Stimulated activated naive CD4-positive, alpha-beta T cell (primary cell): ENCODE measurements around the gene FGF19.
"Not testable (repeated sequence)": the region's sequence is repeated elsewhere in the genome, so short reads cannot be mapped to it uniquely, and the experiment has no call there.

Source experiments
- DNase-seq, 6 experiments: peaks; one replicate each; lab custom pipeline; 2025; lab: John Stamatoyannopoulos, UW

The FGF19 gene

DNA sequence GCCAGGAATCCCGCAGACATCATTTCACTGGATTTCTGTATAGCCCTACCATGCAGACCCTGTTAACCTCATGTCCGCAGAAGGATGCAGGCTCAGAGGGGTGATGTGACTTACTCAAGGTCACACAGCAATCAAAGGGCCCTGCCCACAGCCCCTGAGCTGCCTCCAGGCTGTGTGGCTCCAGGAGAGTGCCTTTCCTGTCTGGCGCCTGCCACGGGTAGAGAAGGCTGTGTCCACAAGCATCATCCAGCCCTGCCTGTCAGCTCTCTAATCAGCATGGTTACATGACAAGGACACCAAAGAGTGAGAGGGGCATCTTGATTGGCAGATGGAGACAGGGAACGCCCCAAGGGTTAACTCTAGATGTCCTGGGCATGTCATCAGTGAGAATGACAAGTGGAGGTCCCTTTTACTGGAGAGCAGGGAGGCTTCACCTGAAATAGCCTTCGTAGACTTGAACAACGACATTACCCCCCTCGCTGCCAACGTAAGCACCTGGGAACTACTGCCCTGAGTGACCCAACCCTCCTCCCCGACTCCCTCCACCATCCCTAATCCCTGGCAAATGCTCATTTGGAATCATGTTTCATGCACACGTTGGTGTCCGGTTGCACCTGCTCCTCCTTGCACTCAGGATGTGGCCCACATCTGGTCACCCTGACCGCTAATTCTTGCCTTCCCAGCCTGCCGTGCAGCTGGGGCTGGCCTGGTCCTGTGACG, 6.9 kb downstream of the FGF19 start:
- no peak for DNase-seq

DNA sequence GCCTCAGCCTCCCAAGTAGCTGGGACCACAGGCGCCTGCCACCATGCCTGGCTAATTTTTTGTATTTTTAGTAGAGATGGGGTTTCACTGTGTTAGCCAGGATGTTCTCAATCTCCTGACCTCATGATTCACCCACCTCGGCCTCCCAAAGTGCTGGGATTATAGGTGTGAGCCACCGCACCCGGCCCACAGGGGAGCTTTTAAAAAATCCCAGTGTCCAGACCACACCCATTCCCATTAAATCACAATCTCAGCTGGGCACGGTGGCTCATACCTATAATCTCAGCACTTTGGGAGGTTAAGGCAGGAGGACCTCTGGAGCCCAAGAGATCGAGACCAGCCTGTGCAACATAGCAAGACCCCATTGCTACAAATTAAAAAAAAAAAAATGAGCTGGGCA, 7.8 kb downstream of the FGF19 start:
- DNase-seq, result not testable (repeated sequence)

DNA sequence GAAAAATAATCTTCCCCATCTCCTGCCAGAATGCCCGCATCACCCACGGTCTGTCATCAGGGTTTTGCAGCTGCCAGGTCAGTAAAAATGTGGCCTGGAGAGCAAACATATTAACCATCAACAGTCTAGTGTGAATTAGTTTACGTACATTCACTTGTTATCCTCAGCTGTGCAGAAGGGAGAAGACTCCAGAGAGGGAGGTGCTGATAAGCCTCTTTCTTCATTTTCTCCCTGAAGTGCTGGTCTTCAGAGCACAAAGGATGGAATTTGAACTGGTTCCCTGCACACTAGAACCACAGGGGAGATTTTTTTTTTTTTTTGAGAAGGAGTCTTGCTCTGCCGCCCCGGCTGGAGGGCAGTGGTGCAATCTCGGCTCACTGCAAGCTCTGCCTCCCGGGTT, 8.2 kb downstream of the FGF19 start:
- DNase-seq, result no peak

DNA sequence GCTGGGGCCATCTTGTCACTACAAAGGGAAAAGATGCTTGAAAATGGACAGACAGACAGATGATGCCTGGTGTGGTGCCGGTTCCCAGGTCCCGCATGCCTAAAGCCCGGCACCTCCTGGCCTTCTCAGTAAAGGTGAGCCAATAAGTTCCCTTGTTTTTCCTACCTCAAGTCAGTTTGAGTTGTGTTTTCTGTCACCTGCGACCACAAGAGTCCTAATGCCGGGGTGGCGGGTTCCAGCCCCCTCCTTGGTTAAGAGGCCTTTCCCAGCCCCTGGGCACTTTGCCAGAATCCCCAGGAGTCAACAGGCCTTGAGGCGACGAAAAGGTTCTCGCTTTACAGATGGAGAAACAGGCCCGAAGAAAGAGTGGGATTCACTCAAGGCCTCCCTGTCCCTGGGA, 9.0 kb downstream of the FGF19 start:
- no peak for DNase-seq

DNA sequence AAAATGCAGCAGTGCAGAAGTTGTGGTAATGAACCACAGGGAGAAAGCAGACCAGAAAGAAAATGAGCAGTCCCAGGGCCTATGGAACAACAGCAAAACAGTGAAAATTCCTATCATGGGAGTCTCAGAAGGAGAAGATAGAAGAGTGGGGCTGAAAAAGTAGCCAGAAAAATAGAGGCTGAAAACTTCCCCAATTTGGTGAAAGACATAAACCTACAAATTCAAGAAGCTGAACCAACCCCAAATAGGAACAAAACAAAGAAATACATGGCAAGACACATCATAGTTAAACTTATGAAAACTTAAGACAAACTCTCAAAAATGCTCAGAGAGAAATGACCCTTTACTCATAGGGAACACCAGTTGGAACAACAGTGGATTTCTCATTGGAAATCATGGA, 11.4 kb downstream of the FGF19 start:
- DNase-seq, result no peak

DNA sequence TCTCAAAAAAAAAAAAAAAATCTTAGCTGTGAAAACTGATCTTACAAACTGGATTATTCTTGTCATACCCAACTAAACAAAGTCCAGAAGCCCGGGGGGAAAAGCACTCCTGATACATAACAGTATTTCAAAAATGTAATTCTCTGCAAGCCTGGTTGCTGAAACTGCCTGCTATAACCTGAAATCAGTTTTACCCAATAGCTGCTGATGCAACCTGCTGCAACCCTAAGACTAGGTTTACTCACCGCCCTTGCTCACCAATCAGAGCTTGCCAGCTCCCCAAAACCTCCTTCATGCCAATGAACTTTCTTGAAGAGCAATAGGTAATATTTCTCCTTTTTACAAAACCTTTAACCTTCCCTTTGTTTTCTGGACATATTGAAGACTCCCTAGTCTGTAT, 12.4 kb downstream of the FGF19 start:
- no peak for DNase-seq

DNA sequence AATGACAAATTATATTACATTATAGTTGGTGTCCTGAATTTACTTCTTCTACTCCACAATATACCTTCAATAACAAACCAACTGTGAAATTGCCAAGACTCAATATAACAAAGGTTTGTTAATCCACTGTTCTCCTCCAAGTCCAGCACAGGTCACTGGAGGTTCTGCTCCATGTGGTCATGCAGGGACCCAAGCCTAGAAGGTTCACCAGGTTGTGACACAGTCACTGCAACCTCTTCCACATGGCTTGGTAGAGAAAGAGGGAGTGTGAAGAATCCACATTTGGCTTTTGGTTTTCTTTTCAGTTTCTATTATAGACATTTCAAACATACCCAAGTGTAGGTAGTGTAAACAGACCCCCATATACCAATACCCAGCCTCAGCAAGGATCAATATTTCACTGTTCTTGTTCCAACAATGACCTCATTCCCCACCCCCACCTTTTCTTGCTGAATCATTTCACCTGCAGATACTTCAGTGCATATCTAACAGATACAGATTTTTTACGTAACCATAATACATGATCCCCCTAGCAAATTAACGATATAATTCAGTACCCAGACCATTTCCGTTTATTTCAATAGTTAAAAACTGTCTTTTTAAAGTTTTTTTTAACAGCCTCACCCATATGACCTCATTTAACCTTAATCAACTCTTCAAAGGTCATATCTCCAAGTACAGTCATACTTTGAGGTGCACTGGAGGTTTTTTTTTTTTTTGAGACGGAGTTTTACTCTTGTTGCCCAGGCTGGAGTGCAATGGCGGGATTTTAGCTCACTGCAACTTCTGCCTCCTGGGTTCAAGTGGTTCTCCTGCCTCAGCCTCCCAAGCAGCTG, 14.1 kb downstream of the FGF19 start:
- no peak for DNase-seq

DNA sequence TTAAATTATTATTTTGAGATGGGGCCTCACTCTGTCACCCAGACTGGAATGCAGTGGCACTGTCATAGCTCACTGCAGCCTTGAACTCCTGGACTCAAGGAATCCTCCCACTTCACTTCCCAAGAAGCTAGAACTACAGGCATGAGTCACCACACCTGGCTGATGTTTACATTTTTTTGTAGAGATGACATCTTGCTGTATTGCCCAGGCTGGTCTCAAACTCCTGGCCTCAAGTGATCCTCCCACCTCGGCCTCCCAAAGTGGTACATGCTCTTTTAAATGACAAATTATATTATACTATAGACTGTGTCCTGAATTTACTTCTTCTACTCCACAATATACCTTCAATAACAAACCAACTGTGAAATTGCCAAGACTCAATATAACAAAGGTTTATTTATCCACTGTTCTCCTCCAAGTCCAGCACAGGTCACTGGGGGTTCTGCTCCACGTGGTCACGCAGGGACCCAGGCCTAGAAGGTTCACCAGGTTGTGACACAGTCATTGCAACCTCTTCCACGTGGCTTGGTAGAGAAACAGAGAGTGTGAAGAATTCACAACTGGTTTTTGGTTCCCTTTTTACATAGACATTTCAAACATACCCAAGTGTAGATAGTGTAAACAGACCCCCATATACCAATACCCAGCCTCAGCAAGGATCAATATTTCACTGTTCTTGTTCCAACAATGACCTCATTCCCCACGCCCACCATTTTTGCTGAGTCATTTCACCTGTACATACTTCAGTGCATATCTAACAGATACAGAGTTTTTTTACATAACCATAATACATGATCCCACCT, 15.7 kb downstream of the FGF19 start:
- DNase-seq, result not testable (repeated sequence)

DNA sequence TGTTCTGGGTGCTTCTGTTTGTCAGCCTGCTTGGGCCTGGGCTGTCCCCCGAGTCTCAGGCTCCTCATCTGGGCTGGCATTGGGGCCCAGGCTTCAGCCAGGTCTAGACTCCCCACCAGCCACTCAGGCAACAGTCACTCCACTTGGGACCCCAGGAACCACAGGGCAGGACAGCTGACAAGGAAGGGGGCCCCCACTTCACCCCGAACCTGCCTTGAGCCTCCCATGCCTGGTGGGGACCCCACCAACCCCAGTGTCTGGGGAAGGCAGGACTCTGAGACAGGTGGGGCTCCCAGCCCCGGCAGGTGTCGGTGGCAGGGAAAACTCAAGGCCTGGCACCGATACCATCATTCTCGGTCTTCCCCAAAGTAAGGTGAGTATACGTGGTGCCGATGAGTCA, 17.0 kb downstream of the FGF19 start:
- DNase-seq, result no peak

DNA sequence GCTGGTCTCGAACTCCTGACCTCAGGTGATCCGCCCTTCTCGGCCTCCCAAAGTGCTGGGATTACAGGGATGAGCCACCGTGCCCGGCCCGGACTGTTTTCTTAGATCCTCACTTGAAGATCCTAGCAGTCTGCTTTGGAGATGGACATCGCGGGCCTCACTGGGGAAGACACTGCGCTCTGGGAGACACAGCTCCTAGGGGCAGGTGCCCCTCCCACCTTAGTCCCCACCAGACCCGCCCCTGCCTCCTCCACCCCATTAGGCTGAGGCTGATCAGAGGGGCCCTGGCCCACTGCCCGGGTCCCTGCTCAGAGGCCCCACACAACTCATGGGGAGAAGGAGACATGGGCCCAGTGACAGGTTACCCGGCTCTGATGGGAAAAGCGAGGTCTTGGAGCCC, 17.4 kb downstream of the FGF19 start:
- DNase-seq, result no peak

DNA sequence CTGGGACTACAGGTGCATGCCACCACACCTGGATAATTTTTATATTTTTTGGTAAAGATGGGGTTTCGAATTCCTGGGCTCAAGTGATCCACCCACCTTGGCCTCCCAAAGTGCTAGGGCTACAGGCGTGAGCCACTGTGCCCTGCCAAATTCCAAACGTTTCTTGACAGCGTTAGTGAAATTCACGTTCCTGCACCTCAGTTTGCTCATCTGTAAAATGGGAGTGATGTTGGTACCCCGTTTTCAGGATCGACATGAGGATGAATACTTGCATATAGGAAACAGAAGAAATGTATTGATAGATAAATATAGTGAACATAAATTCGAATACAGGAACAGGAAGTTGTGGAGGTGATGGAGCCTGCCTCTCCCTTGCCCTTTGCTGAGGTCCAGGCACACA, 18.5 kb downstream of the FGF19 start:
- no peak for DNase-seq

DNA sequence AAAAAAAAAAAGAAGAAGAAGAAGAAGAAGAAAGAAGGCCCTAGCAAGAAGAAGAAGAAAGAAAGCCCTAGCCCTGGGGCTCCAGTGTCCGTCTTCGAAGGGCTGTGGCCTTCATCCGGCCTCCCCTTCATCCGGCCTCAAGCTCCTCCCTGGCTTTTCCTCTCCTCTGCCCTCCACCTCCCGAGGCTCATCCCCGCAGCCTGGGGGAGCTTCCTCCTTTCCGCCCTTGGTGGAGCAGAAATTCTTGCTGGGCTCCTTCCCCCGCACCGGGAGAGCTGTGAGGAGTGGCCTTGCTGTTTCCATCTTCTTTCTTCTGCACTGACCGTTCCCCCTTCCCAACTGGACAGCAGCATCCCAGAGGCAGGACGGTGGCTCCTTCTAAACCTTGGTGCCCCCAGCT, 19.2 kb downstream of the FGF19 start:
- DNase-seq, result no peak

DNA sequence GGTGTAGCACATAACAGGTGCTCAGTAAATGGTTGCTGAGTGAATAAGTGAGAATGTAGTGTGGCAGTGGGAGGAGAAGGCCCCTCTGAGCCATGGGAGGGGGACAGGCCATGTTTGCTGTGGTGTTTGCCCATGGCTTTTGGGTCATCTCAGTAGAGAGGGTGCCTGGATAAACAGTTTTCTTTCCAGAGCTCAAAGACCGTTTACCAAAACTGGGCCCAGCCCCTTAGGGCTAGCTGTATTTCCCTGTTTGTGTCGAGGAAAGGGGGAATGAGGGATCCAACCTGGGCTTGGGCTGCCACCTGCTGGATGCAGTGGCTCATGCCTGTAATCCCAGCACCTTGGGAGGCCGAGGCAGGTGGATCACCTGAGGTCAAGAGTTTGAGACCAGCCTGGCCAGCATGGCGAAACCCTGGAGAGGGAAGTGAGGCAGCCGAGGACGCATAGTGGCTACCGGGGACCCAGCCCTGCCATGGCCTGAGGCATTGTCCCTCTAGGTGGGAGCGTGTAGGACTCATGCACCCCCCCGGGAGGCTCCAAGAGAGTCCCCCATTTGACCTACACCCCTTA, 20.0 kb downstream of the FGF19 start:
- DNase-seq, result no peak

DNA sequence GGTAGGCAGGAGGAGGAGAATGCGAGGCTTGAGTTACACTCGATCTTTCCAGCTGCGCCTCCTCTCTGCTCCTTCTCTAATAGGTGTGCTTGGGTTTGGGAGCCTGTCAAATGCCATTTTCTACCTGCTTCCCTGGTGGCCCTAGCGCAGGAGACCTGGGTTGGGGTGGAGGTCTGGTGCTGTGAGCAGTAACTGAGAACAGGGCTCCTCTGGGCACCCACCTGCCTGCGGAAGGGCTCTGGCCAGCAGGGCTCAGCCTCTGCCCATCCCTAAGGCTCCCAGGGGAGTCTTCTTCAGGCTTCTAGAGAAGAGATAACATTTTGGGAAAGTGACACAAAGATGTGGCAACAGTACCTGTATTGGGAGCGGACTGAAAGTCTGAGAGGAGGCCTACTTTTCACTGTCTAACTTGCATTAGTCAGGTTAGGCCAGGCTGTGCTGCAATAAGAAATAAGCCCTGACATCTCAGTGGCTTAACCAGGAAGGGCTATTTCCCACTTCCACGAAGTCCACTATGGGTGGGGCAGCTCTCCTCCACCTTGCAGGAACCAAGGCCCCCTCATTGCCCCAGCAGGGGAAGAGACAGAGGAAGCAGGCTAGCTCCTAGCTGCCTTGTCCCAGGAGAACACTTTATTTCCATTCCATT, 21.0 kb downstream of the FGF19 start:
- no peak for DNase-seq

DNA sequence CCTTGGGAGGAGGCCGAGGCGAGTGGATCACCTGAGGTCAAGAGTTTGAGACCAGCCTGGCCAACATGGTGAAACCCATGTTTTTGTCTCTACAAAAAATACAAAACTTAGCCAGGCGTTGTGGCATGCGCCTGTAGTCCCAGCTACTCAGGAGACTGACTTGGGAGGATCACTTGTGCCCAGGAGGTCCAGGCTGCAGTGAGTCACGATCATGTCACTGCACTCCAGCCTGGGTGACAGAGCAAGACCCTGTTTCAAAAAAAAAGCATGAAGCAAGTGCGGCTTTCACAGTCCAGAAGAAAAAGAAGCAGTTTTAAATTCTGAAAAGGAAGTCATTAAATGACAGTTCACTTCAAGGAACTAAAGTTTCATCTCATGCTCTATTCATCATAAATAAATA, 21.6 kb downstream of the FGF19 start:
- DNase-seq, result no peak

DNA sequence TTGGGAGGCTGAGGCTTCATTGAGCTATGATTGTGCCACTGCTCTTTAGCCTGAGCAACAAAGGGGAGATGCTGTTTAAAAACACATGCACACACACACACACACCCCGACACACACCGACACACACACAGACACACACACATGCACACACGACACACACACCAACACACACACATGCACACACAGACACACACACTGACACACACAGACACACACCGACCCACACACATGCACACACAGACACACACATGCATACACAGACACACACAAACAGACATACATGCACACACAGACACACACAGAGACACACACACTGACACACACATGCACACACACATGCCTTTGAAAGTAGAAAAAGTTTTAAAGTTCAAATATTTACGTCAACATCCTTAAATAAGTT, 23.1 kb downstream of the FGF19 start:
- DNase-seq, result no peak

DNA sequence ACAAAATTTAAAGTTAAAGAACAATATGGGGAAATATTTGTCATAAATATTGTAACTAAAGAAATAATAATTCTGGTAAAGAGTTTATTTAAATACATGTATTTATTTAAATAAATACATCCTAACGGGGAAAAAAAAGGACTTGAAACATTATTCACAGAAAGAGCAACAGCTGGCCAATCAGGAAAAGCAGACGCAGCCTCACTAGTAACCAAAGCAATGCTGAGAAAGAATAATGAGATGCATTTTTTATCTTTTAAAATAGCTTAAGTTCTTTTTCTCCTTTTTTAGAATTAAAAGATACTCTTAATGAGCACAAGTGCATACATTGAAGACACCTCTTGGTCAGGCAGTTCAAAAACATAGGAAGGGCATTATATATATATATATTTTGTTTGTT, 26.1 kb downstream of the FGF19 start:
- DNase-seq, result no peak

DNA sequence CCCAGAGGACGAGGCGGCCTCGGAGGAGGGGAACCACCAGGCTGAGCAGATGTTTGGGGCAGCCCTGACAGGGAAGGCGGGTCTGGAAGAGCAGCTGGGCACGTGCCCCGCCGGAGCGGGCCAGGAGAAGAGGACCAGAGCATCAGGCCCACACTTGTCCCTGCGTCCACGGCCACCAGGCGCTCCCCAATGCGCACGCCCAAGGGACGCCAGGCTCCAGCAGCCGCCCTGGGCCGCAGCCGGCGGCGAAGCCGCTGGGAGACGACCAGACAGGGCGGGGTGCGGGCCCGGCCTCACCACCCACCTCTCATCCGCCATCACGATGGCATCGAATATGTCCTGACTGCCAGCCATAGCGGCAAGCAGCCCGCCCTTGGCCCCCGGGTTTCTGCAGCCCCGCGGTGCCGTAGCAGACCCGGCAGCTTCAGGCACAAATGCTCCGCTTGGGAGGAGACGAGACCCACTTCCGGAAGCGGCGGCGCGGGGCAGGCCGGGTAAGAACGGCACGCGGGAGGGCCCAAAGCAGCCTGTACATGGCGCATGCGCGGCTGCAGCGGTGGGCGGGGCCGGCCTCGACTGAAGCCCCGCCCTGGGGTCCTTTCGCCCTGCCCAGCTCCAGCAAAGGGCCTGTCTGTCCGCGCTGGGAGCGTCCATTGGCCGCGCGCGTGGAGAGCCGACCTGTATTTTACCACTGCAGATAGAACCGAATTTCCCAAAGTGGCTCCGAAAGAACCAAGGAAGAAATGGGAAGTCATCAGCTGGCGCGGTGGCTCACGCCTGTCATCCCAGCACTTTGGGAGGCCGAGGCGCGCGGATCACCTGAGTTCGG, 28.7 kb downstream of the FGF19 start, which contains the start of gene LTO1:
Gene LTO1 (minus strand): TSS at position 468 of the 829 bp plus-strand sequence. CDS start 114 bp downstream, at position 354.
- peak; percentile 86 to 95 (median 91) for DNase-seq

DNA sequence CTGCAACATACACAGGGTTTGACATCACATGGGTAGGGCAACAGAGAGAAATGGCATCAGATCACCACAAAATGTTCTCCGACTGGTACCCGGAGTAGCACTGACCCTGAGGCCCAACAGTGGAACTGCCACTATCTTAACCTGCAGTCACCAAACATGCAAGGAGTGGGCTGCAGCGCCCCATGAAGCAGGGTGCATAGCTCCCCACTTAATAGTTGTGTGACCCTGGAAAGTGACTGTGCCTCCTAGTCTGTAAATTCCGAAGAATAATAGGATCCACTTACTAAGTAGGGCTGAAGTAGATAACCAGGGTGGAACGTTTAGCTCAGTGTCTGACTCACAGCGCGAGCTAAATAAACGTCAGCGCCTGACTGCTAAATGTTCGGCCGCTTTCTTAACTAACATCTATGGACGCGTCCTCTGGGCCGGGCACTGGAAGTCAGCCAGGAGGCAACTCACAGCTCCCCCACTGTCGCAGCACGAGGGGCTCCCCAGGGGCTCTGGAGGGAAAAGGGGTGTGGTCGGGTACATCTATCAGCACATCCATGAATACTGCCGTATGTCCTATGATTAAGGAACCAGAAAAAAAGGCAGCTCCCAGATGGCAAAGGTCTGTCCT, 29.4 kb downstream of the FGF19 start:
- no peak for DNase-seq

DNA sequence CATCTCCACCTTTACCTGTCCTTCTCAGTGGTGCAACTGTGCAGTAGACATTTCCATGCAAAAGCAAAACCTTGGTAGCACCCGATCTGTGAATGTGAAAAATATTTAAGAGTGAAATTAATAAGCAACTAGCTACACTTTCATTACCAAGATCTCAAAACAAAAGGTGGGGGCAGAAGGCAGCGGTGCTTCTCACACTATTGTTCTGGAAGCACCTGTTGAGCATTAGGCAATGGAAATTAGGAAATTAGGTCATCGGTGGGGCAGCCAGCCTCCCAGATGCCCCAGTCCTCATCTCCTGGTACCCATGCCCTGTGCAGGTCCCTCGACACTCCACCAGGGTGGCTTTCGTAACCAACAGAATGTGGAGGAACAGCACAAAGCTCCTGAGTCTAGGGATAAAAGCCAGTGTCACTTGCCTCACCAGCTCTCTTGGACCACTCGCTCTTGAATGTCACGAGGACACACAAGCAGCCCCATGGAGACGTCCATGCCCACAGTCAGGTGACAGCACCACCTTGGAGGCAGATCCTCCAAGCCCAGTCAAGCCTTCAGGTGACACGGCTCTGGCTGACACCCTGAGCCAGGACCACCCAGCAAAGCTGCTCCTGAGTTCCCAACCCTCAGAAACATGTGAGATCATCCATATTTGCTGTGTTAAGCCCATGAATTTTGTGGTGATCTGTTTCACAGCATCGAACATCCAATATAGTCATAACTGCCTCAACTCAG, 31.9 kb downstream of the FGF19 start:
- no peak for DNase-seq
